GM10266 (cell line): Measurements from ENCODE around the gene MCM3AP.

Experiments used
- DNase-seq: peaks from one replicate; pipeline ENCODE4 v3.0.0; 2012; ENCODE audit errors: extremely low spot score
- CTCF ChIP-seq: IDR thresholded peaks from 2 replicates; pipeline ENCODE4 v1.5.1; 2012; ENCODE audit warnings: mild to moderate bottlenecking, low read depth; ENCODE audit not compliant: control insufficient read depth, insufficient read depth; ENCODE audit errors: missing control alignments

Gene MCM3AP

DNA sequence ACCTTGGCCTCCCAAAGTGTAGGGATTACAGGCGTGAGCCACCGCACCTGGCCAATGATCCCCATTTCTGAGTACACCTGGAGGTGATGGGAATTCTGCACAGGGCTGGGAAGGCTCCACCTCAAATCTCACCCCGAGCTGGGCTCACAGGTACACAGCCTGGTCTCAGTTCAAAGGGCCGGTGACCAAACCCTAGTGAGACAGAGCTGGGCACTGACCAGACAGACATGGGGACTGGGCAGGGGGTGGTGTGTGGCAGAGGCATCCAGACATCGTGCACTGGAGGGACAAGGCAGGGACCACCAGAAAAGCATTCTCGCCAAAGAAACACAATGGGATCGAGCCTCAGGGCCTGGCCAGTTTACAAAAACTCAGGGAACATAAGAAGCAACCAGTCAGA, 74.0 kb downstream of the MCM3AP start:
- TF ChIP-seq CTCF = no peak
- DNase-seq = no peak

DNA sequence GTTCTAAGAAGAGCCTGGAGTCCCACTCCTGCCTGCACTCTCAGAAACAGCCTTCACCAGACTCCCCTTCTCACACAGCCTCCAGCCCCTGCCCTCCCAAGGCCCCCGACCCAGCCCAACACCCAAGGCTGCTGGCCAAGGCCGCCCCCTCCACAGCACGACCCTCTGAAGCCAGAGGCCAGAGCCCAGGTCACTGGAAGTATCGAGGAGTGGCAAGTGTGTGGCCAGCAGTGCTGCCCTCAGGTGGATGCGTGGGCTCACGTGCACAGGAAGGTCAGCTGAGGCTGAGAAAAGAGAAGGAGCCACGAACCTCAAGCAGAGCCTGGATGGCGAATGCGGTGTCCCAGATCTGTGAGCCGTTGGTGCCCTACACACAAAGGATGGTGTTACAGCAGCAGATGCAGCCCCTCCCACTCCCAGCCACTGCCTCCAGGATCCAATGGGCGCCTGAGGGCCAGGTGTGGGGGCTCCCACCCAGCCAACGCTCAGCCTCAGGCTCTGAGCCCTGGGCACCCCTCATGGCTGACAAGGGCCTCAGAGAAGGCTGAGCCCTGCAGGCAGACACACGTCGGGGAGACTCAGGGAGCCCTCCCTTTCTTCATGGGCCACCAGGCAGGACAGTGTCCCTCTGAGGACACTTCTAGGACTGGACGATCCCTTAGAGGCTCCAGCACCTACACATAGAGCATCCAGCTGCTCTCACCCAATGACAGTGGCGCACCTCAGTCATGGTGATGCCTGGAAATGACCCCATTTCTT, 74.9 kb downstream of the MCM3AP start:
- DNase-seq = no peak
- no peak for TF ChIP-seq CTCF

DNA sequence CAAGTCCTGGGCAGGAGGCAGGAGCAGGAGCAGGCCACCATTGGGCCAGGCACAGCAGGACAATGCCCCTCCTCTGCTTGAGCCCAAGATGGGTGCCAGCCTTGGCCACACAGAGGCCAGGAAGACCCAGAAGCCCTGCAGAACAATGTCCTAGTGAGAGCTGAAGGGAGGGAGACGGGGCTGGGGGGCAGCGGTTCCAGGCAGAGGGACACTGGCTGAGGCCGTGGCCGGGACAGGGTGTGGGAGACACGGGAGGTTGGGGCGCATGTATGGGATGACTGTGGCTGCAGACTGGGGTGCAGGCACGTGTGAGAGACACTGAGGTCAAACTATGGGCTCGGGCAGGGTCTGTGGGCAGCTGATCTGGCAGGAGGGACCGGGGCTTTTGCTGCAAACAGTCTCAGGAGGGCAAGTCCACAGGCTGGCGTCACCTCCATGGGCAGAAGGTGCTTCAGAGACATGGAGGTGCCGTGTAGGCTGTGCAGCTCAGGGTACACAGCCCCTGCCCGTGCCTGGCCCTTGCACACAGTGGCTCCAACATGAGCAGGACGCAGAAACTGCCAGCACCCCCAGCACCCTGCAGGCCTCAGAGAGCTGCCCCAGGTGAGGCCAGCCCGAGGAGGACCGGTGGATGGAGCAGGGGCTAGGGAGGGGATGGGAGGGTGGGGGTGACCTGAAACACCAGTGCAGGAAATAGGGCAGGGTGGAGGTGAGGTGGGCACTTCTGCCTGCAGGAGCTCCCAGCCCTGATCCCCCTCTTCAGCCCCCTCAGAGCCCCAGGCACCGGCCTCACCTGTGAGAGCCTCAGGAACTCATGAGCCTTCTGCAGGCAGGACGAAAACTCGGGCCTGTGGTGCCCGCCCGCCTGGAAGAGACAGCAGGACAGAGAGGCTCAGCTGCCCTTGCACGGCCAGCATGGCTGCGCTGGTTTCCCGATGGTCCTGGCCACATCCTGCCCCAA, 76.4 kb downstream of the MCM3AP start:
- DNase-seq = no peak
- no peak for TF ChIP-seq CTCF

DNA sequence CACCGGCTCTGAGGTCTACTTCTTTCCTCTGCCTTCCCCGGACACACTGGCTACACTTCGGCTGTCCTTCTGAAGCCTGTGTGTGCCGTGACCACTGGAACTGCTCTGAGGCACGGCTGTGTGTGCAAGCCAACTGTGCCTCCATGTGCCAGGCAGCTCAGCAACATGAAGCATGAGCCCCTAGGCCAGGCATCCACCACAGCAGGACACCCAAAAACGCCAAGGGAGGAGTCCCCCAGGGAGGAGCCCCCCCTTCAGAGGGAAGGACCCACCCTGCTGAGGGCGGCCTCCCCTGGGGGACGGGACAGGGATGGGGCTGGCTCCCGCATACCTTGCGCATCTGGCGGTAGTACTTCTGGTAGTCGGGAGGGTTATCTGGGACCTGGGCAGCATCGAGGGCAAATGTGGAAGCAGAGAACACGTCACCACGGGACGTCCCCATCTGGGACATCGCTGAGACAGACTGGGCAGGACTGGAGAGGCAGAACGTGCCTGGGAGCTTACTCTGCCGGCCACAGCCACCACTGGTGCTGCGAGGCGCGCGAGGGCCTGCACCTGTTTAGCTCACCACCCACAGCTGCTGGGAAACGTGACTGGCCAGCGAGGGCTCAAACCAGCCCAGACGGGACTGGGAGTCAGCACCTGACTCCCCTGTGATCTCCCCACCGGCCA, 77.4 kb downstream of the MCM3AP start:
- DNase-seq = no peak

DNA sequence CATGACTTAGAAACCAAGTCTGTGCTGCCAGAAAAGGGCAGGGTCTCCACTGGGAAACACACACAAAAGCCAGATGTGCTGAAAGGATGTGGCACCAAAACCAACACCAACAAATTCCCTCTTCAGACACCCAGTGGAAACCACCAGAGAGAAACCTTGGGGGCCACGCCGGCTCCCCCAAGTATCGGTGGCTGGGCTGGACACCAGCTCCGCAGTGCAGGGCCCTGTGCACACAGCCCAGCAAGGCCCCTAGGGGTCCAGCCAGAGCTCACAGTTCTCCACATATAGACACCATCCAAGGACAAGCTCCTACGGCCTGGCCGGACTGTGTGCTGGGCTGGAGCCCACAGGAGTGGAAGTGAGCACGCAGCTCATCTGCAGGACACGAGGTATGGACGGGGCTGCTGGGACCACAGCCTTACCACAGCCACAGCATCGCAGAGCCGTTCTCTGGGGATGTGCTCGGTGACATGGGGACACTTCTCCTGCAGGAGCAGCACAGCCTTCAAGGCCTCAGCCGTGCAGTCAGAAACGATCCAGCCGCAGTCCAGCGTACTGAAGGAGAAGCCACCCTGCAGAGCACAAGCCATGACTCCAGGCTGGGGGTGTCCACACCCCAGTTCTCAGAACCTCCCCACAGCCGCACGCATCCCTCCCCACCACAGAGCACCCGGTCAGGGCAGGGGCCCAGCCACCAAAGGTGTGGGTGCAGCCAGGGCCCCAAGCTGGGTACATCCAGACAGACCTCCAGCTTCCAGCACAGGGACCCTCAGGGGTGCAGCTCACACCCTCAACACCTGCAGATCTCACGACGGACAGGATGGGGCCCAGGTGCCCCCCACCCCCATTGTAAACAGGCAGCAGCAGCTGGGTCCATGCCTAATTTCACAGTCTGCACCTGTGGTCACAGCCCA, 78.1 kb downstream of the MCM3AP start:
- TF ChIP-seq CTCF = no peak
- no peak for DNase-seq

More for the DNA sequence above, 77.4 kb downstream of the MCM3AP start:
- no peak for TF ChIP-seq CTCF

- DNase-seq = no peak
- no peak for TF ChIP-seq CTCF
These were observed 79.0 kb downstream of the MCM3AP start for GRCh38 chr21:46206163-46207005.
